Naive B cell (primary cell): ENCODE data around the gene ZDHHC6. TPM values are rescaled to one million over a fixed set of nuclear protein-coding genes. Genes with fewer than 3 reads are reported as not detected.
"Not testable (repeated sequence)": the region's sequence is repeated elsewhere in the genome, so short reads cannot be mapped to it uniquely, and the experiment has no call there.

Source experiments
- ATAC-seq, 2 donors: fragments of 150-1000 bp; cut with Tn5 transposase; 2 replicates each; pipeline ENCODE4 v1.10.0; 2021; ENCODE audit warnings: low read depth in 2 of 2, mild to moderate bottlenecking in 2 of 2, moderate library complexity in 2 of 2
- DNase-seq: peaks from one replicate; pipeline ENCODE4 v3.0.0; 2022
- H3K27ac Mint-ChIP-seq, 6 donors: one replicate each; pipeline ENCODE4 v1.8.0; 2020 to 2022; ENCODE audit warnings: mild to moderate bottlenecking in 6 of 6, mixed read lengths in 6 of 6, moderate library complexity in 5 of 6, inconsistent platforms in 2 of 6
- H3K27me3 Mint-ChIP-seq, 3 donors: one replicate each; pipeline ENCODE4 v1.8.0; 2021 to 2022; ENCODE audit warnings: mixed read lengths in 3 of 3, mild to moderate bottlenecking in 1 of 3
- H3K36me3 Mint-ChIP-seq, 2 donors: one replicate each; pipeline ENCODE4 v1.8.0; 2020 to 2022; ENCODE audit warnings: mixed read lengths in 2 of 2, inconsistent platforms in 1 of 2, mild to moderate bottlenecking in 1 of 2
- H3K4me1 Mint-ChIP-seq, 3 donors: one replicate each; pipeline ENCODE4 v1.8.0; 2020 to 2022; ENCODE audit warnings: mixed read lengths in 3 of 3, inconsistent platforms in 1 of 3, mild to moderate bottlenecking in 1 of 3, moderate library complexity in 1 of 3
- H3K4me3 Mint-ChIP-seq, 8 donors: one replicate each; pipeline ENCODE4 v1.8.0; 2020 to 2022; ENCODE audit warnings: mild to moderate bottlenecking in 8 of 8, mixed read lengths in 8 of 8, moderate library complexity in 8 of 8, inconsistent platforms in 2 of 8
- H3K9me3 Mint-ChIP-seq, 7 donors: one replicate each; pipeline ENCODE4 v1.8.0; 2020 to 2022; ENCODE audit warnings: mixed read lengths in 7 of 7, mild to moderate bottlenecking in 5 of 7, inconsistent platforms in 2 of 7, moderate library complexity in 1 of 7
- polyA plus RNA-seq, 6 donors: library from polyadenylated mRNA; unstranded; fragments of 300-500 nt; fragmentation: Illumina TruSeq; gene quantifications; one replicate each; pipeline ENCODE4 v1.2.3, GENCODE V29; 2021; ENCODE audit warnings: low read depth in 6 of 6

ZDHHC6 gene
- polyA plus RNA-seq, 6 donors from 2014 or later, result 18.4 to 44.6 (median 33.3) TPM

DNA sequence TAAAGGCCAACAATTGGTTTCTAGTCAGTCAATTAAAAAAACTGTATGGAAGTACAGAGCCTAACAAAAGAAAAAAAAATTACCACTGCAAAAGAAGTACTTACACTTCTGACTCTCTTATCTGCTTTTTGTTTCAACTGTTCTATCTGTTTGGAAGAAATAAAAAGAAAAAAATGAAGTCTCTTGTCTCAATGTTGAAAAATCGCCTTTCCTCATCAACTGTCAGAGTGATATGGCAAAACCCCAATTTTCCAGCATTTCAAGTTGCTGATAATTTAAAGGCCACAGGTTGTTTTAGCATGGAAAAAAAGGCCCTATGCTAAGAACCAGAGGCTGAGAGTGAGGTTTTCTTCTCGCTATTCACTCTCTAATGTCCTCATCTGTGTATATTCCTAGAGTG, 13.6 kb downstream of the ZDHHC6 start:
- no peaks in the 10 kb centered on the region for H3K27me3 Mint-ChIP-seq
- H3K4me3 Mint-ChIP-seq, result no peak overlapping the region
- peaks cover 4 to 14% of the 10 kb centered on the region in 2 donors for H3K36me3 Mint-ChIP-seq
- H3K9me3 Mint-ChIP-seq, result no peaks in the 10 kb centered on the region
- H3K27ac Mint-ChIP-seq, result no peak overlapping the region
- DNase-seq (no peak), ATAC-seq (no peak)
- peaks cover 6 to 7% (median 6%) of the 10 kb centered on the region in 3 donors for H3K4me1 Mint-ChIP-seq

DNA sequence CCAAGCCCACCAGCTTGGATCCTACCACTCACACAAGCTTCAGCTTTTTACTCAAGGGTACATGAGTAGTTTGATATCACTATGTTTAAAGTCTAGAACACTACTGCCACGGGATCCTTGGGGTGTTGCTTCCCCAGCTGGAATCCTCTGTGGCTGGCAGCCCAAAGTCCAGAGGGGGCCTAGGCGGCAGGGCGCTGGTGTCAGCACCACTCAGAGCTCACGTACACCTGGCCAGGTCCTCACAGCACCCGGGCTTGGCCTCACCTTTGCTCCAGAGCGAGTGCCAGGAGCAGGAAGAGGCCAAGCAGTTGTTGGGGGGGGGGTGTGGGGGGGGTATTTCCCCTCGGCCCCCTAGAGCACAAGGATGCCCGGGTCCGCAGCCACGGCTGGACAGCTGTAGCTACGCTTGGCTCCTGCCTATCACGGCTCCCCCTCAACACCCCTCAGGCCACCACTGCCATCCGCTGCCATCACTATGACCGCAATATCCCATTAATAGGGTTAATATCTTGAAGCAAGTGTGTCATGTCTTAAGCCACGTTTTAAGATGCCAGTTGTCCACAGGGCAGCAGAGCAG, 17.0 kb downstream of the ZDHHC6 start:
- ATAC-seq, result no peak
- Mint-ChIP-seq H3K4me3 (no peak overlapping the region), H3K4me1 (peaks cover 0 to 7% (median 6%) of the 10 kb centered on the region in 3 donors), H3K9me3 (no peaks in the 10 kb centered on the region), H3K36me3 (peaks cover 7 to 31% of the 10 kb centered on the region in 2 donors), H3K27ac (peak overlapping the region in 4 of 6 donors; percentile 51 to 88 (median 74)), H3K27me3 (no peaks in the 10 kb centered on the region)
- DNase-seq, result no peak

DNA sequence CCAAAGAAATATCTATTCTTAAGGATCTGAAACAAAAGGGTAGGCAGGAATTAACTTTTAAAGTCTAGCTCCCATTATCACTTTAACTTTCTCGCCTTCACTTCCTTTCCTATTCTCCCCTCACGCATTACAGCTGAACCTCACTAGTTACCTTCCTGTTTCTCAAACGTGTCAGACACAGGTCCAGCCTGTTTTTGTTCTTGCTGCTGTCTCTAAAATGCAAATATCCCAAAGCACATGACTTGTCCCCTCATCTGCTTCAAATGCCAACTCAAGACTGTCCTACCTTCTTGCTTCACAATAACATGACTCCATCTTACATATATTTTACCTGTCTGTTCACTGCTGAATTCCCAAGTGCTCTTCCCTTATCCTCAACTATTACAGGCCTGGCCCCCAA, 17.6 kb downstream of the ZDHHC6 start:
- Mint-ChIP-seq H3K36me3 (peaks cover 7 to 31% of the 10 kb centered on the region in 2 donors), H3K4me1 (peaks cover 0 to 7% (median 6%) of the 10 kb centered on the region in 3 donors), H3K27me3 (no peaks in the 10 kb centered on the region), H3K9me3 (no peaks in the 10 kb centered on the region), H3K4me3 (peak overlapping the region in 1 of 8 donors; percentile 7), H3K27ac (peak overlapping the region; percentile 27 to 88 (median 72))
- ATAC-seq, result peak; percentile 54 to 76
- DNase-seq, result no peak

DNA sequence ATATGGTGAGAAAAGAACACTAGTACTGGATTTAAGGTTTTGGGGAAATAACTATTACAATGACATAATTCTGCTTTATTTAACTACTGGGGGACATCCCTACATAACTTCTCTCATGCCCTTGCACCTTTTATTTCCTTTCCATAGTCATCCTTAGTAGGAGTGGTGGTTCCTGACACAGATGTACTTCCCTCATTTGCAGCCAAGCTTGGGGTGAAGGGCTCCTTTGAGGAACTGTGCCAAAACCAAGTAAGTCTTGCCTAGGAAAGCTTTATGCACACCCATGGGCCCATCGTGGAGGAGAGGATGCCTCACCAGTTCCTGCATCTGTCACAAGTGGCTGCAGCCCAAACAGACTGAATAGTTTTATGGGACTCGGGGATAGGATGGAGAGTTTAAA, 20.6 kb downstream of the ZDHHC6 start:
- H3K4me1 Mint-ChIP-seq, result peaks cover 0 to 7% (median 6%) of the 10 kb centered on the region in 3 donors
- peaks cover 15 to 40% of the 10 kb centered on the region in 2 donors for H3K36me3 Mint-ChIP-seq
- no peak overlapping the region for H3K27ac Mint-ChIP-seq
- no peak overlapping the region for H3K4me3 Mint-ChIP-seq
- H3K9me3 Mint-ChIP-seq, result no peaks in the 10 kb centered on the region
- H3K27me3 Mint-ChIP-seq, result no peaks in the 10 kb centered on the region
- no peak for DNase-seq
- no peak for ATAC-seq

DNA sequence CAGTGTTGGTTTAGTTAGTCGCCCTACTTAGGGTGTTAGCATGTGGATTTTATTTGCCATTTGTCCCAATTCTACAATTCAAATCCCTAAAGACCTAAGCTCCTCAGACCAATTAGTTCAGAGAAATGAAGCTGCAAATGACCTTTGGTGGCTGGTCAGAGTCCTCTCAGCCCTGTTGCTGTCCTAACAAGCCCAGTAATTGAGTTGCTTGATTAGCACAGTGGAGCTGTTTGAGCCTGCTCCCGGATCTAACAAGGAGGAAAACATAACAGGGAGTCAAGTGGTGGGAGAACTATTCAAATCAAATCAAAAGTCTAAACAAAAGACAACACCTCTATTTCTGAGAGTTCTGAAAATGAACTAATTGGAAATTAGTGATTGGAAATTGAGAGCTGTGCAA, 22.1 kb downstream of the ZDHHC6 start:
- H3K4me3 Mint-ChIP-seq, result no peak overlapping the region
- peaks cover 0 to 7% (median 6%) of the 10 kb centered on the region in 3 donors for H3K4me1 Mint-ChIP-seq
- no peak for DNase-seq
- H3K9me3 Mint-ChIP-seq, result no peaks in the 10 kb centered on the region
- no peaks in the 10 kb centered on the region for H3K27me3 Mint-ChIP-seq
- ATAC-seq, result no peak
- H3K27ac Mint-ChIP-seq, result peak overlapping the region in 4 of 6 donors; percentile 7 to 42 (median 14)
- peaks cover 16 to 41% of the 10 kb centered on the region in 2 donors for H3K36me3 Mint-ChIP-seq

DNA sequence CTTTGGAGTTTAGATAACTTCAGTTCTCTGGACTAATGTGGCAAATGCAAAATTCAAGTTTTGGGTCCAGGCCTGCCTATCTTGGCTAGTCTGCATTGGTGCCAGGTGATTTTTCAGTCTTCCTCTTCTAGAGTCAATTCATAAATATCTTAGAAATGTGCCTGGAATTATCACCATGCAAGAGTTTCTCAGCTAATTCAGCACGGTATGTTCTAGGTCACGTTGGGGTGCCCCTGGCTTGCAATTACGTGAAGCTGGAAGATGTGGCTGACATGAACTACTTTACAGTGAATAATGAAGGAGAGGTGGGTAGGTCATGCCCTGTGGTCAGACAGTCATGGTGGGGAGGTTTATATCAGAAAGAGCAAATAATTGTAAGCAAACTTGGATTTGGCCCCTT, 25.0 kb downstream of the ZDHHC6 start:
- Mint-ChIP-seq H3K9me3 (no peaks in the 10 kb centered on the region), H3K27me3 (no peaks in the 10 kb centered on the region), H3K4me1 (no peaks in the 10 kb centered on the region), H3K4me3 (no peak overlapping the region), H3K36me3 (peaks cover 15 to 31% of the 10 kb centered on the region in 2 donors), H3K27ac (no peak overlapping the region)
- no peak for ATAC-seq
- DNase-seq, result no peak

DNA sequence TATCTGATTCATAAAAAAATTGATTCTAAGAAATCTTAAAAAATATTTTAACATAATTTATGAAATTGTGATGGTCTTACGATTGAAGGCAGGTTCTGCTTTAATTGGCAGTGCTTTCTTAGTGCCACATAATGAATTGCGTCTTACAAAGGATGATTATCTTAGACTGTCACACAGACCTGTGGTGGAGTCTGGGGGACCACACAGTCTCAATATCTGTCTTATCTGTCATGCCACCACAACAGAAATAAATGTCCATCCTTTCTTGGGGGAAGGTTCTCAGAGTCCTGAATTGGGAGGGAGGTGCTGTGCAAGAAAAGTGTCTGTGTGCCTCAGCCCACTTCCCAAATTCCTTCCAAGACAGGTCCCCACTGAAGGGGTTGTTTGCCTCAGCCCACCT, 34.0 kb downstream of the ZDHHC6 start:
- Mint-ChIP-seq H3K36me3 (peaks cover 35 to 37% of the 10 kb centered on the region in 2 donors), H3K27me3 (no peaks in the 10 kb centered on the region), H3K4me1 (peaks cover 0 to 7% (median 5%) of the 10 kb centered on the region in 3 donors), H3K9me3 (peaks cover 0 to under 1% (median 0%) of the 10 kb centered on the region in 7 donors), H3K27ac (no peak overlapping the region), H3K4me3 (no peak overlapping the region)
- ATAC-seq (no peak), DNase-seq (no peak)

DNA sequence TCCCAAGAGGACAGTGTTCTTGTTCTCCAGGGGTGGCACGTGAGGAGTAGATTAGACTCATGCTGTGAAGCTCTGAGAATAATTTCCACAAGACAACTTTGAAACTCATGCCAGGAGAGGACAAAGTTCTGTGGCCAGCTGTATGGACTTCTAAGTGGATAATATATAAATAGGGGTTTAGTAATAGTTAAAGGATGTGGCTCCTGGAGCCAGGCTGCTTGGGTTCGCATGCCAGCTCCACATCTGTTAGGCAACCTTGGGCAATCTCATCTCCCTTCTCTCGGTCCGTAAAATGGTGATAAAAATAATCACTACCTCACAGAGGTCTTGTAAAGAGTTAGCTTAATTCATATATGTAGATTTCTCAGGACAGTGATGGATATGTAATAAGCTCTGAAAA, 37.0 kb downstream of the ZDHHC6 start:
- ATAC-seq (no peak), DNase-seq (no peak)
- H3K27me3 Mint-ChIP-seq, result no peaks in the 10 kb centered on the region
- peaks cover 0 to 14% (median 3%) of the 10 kb centered on the region in 7 donors for H3K9me3 Mint-ChIP-seq
- H3K4me1 Mint-ChIP-seq, result peaks cover 5 to 7% (median 6%) of the 10 kb centered on the region in 3 donors
- H3K4me3 Mint-ChIP-seq, result no peak overlapping the region
- no peak overlapping the region for H3K27ac Mint-ChIP-seq
- H3K36me3 Mint-ChIP-seq, result peaks cover 49 to 50% of the 10 kb centered on the region in 2 donors

DNA sequence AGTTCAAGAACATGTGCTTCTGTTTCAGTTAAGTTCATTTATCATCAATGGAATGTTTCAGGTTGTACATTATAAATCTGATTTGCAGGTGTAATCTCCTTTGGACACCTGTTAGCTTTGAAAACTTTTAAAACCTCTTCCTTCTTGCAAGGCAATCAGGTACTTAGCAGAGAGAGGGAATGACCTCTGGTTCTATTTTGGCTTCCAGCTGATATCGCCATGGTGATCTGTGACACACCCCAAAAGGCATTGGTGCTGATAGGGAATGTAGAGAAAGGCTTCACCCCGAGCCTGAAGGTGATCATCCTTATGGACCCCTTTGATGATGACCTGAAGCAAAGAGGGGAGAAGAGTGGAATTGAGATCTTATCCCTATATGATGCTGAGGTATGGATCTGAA, 37.4 kb downstream of the ZDHHC6 start:
- H3K9me3 Mint-ChIP-seq, result peaks cover 0 to 14% (median 3%) of the 10 kb centered on the region in 7 donors
- peaks cover 5 to 7% (median 6%) of the 10 kb centered on the region in 3 donors for H3K4me1 Mint-ChIP-seq
- no peak overlapping the region for H3K27ac Mint-ChIP-seq
- peaks cover 50 to 53% of the 10 kb centered on the region in 2 donors for H3K36me3 Mint-ChIP-seq
- no peak overlapping the region for H3K4me3 Mint-ChIP-seq
- no peaks in the 10 kb centered on the region for H3K27me3 Mint-ChIP-seq
- DNase-seq, result no peak
- no peak for ATAC-seq

DNA sequence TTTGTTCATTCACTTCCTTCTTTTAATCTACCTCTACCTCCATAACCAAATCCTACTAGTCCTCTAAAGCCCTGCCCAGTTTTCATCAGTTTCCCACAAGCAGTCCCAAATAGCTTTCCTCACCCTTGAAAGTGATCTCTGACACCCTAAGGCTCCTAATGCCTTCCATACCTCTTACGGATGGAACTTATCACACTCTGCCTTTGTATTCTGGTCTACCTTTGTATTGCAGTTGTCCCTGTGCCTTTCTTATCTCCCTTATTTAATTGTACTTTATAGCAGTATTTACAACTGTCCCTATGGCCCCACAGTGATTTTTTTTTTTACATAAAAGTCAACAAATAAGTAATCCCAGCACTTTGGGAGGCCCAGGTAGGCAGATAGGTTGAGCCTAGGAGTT, 39.0 kb downstream of the ZDHHC6 start:
- H3K36me3 Mint-ChIP-seq, result peaks cover 45 to 54% of the 10 kb centered on the region in 2 donors
- no peak for ATAC-seq
- no peaks in the 10 kb centered on the region for H3K27me3 Mint-ChIP-seq
- peak overlapping the region in 3 of 6 donors; percentile 19 to 51 (median 39) for H3K27ac Mint-ChIP-seq
- peaks cover 0 to 14% (median 3%) of the 10 kb centered on the region in 7 donors for H3K9me3 Mint-ChIP-seq
- no peak overlapping the region for H3K4me3 Mint-ChIP-seq
- peaks cover 6 to 9% (median 7%) of the 10 kb centered on the region in 3 donors for H3K4me1 Mint-ChIP-seq
- DNase-seq, result no peak

DNA sequence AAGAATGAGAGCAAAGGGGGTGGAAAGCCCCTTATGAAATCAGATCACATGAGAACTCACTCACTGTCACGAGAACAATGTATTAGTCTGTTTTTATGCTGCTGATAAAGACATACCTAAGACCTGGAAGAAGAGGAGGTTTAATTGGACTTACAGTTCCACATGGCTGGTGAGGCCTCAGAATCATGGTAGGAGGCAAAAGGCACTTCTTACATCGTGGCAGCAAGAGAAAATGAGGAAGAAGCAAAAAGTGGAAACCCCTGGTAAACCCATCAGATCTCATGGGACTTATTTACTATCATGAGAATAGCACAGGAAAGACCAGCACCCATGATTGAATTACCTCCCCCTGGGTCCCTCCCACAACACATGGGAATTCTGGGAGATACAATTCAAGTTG, 39.9 kb downstream of the ZDHHC6 start:
- H3K4me3 Mint-ChIP-seq, ATAC-seq, H3K27me3 Mint-ChIP-seq, DNase-seq, H3K4me1 Mint-ChIP-seq: not testable (repeated sequence)
- H3K9me3 Mint-ChIP-seq, result peaks cover 0 to 14% (median 3%) of the 10 kb centered on the region in 7 donors
- H3K27ac Mint-ChIP-seq, result peak overlapping the region in 5 of 6 donors; percentile 42 to 87 (median 52)
- H3K36me3 Mint-ChIP-seq, result peaks cover 54% of the 10 kb centered on the region in 2 donors

DNA sequence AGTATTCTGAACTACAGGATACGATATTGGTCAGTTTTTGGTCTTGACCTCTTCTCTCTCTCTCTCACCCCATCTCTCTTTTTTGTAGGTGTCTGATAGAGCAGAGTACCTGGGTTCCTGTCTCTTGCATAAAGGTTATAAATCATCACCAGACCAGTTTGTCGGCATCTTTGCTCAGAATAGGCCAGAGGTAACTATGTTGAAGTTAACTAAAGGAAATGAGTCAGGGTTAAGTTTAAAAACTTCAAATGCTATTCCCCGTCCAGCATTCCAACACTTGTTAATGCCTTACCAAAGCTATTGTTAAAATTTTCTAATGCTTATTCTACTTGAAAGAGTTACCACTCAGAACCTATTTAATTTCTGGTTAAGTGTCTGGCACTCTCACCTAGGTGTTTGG, 42.1 kb downstream of the ZDHHC6 start:
- Mint-ChIP-seq H3K9me3 (peaks cover 0 to 14% (median 3%) of the 10 kb centered on the region in 7 donors), H3K36me3 (peaks cover 47 to 61% of the 10 kb centered on the region in 2 donors), H3K27ac (no peak overlapping the region), H3K4me3 (no peak overlapping the region), H3K27me3 (no peaks in the 10 kb centered on the region), H3K4me1 (peaks cover 6 to 9% (median 7%) of the 10 kb centered on the region in 3 donors)
- DNase-seq (no peak), ATAC-seq (no peak)

DNA sequence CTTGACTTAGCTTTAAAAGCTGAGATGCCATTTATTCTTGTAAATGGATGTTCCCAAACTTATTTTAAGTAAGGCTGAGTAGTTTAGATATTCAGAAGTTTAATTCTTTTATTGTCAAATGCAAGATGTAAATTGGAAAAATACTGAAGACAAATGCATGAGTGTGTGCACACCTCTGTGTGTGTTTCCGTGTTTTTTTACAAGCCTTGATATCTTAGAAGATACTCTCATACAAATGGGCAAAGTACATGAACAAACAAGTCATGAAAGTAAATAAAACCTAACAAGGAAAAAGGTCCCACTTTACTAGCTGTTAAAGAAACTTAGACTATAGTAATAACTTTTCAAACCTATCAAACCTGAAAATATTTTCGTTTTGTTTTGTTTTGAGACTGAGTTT, 43.8 kb downstream of the ZDHHC6 start:
- Mint-ChIP-seq H3K4me3 (no peak overlapping the region), H3K4me1 (peaks cover 6 to 9% (median 7%) of the 10 kb centered on the region in 3 donors), H3K9me3 (peaks cover 0 to 14% (median 3%) of the 10 kb centered on the region in 7 donors), H3K27me3 (no peaks in the 10 kb centered on the region), H3K36me3 (peaks cover 41 to 48% of the 10 kb centered on the region in 2 donors), H3K27ac (peak overlapping the region in 1 of 6 donors; percentile 75)
- DNase-seq (no peak), ATAC-seq (no peak)

DNA sequence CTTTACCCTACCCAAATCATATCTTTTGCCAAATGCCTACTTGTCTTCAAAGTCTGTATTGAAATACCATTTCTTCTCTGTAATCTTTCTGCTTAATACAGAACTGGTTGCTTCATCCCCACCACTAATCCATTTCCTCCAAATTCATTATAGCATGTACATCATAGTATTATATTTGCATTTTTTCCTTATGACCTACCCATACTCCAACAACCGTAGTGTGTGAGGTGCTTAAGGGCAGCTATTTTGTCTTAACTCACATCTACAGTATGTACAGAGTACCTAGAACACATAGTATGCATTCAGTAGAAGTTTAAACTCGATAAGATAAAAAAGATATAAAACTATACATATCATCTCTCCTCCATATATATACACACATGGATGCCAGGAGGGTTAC, 49.1 kb downstream of the ZDHHC6 start:
- ATAC-seq, result no peak
- DNase-seq, result no peak
- Mint-ChIP-seq H3K27ac (no peak overlapping the region), H3K36me3 (peaks cover 11 to 19% of the 10 kb centered on the region in 2 donors), H3K27me3 (no peaks in the 10 kb centered on the region), H3K4me3 (no peak overlapping the region), H3K9me3 (no peaks in the 10 kb centered on the region), H3K4me1 (peaks cover 0 to 5% (median 4%) of the 10 kb centered on the region in 3 donors)
